CMK (cell line): Measurements from ENCODE around the gene FGD6.
"Not testable (repeated sequence)": the region's sequence is repeated elsewhere in the genome, so short reads cannot be mapped to it uniquely, and the experiment has no call there.

Experiments
- DNase-seq: peaks from one replicate; pipeline ENCODE4 v3.0.0-alpha.2; 2010; ENCODE audit warnings: low read depth

Gene FGD6

DNA sequence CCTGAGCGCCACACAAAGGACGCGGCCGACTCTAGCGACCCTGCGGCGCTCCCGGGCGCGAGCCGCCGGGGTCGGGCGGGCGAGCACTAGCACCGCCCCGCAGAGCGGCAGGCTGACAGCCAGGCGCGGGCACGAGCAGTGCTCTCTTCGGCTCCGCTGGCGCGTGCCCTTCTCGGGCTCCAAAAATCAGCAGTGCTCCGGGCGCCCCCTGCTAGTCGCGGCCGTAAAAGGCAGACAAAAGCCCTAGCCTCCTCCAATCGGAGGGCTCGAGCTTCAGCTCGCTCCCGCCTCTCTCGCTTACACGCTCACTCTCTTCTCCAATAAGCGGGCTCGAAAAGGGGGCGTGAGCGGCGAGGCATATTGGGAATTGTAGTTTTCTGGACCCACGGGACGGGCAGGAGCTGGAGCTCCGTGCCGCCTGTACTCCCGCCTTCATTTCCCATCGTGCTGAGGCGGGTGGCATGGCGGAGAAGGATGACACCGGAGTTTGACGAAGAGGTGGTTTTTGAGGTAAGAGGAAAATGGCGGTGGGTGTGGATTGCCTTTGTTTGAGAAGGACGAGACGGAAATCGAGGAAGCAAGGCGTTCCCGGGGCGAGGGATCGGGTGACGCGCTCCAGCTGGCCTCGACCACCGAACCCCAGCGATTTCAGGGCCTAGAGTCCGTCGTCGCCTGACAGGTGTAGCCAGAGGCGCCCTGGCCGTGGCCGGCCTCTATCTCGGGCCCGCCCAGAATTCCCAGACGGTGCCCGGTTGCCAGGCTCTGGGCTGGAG is at the start of gene FGD6, which contains the start of gene VEZT:
TSS of gene FGD6 (minus strand) at position 91 of the 773 bp plus-strand sequence. CDS start 227 bp downstream, outside the sequence.
TSS of gene VEZT (plus strand) at position 431 of the 773 bp plus-strand sequence. CDS start at position 475, 44 bp downstream.
- peak; percentile 86 for DNase-seq

DNA sequence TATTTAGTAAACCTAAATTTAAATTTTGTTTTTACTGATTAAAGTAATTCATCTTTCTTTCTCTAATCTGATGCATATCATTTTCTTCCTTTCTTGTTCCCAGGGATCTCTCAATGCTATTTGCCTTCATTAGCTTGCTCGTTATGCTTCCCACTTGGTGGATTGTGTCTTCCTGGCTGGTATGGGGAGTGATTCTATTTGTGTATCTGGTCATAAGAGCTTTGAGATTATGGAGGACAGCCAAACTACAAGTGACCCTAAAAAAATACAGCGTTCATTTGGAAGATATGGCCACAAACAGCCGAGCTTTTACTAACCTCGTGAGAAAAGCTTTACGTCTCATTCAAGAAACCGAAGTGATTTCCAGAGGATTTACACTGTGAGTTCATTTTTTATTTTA is 49.0 kb upstream of the FGD6 start:
- DNase-seq: no peak

DNA sequence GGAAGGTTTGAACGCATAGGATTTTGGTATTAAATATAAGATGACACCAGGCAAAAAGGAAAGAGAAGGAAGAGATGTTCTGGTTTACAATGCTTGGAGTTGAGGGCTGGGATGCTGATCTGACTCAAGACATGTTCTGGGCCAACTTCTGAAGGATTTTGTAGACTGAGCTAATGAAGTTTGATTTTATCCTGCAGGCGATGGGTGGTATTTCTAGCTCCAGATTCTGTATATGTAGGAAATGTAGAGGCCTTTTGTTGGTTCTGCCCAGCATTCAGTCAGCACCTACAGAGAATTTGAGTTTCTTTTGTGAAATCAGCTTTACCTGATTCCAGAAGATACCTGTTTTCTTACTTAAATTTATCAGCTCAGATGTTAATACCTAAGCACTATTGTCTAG is 48.5 kb upstream of the FGD6 start:
- no peak for DNase-seq

DNA sequence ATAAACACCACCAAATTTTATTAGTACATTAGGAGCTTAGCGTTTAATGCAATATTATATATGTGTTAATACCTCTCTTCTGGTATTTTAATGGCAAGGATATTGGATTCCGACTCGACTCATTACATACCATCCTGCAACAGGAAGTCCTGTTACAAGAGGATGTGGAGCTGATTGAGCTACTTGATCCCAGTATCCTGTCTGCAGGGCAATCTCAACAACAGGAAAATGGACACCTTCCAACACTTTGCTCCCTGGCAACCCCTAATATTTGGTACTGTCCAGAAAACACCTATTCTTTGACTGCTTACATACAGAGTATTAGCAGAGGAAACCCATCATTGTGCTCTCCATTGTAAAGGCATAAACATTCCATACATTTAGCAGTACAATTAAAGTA is 45.5 kb upstream of the FGD6 start:
- DNase-seq: no peak

DNA sequence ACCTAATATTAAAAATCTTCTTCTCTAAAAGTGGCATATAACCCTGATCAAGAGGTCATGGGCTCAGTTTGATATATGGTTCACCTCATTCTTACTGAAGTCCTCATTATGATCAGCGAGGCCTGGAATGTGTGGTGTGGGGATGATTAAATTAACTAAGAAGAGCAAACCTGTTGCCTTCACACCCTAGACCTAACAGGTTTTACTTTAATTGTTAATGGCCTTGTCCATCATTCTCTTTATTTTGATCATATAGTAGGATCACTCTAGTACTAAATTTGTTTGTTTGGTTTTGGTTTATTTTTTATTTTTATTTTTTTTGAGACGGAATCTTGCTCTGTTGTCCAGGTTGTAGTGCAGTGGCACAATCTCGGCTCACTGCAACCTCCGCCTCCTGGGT is 43.8 kb upstream of the FGD6 start:
- DNase-seq: no peak

DNA sequence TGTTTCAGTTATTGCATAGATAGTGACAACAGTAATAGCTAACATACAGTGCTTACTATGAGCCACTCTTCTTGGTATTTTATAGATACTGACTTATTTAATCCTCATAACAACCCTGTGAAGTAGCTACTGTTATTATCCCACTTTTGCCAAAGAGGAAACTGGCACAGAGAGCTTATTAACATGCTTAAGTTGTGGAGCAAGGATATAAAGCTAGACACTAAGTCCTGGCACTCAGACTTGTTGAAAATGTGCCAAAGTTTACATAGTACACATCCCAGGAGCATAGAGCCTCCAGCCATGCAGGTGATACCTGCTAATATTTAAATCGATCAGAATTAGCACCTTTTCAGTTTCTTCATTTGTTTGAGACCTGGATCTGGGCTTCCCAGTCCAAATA is 42.1 kb upstream of the FGD6 start:
- DNase-seq: no peak

DNA sequence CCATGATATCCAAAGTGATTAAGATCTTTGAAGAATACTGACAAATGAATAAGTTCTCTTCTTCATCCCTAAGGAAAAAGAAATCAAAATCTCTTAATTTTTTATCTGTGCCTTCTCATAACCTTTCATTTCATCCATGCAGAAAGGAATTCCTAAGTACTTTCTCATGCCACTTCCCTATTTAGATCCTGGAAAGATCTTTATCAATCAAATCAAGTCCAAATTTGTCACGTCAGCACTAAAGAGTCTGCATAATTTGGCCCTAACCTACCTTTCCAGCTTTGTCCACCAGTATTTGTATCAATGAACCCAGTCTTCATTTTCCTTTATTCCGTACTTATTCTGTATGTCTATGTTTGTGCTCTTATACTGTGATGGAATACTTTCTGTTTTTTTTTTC is 41.5 kb upstream of the FGD6 start:
- no peak for DNase-seq

DNA sequence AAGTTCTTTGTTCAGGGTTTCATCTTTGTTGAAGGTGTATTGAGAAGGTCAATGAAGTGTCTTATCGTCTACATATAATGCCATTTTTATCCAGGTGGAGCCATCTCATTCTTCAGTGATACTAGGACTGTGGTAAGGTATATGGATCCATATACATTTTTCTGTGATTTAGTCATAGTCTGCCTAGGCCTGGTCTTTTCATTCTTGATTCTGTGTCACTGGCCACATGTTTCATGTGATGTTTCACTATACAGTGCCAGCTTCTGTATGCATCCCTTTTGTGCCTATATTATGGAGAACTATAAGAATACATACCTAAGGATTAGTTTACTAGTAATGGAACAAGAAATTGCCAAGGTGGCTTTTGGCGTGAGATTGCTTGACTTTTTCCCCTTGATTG is 40.9 kb upstream of the FGD6 start:
- no peak for DNase-seq

DNA sequence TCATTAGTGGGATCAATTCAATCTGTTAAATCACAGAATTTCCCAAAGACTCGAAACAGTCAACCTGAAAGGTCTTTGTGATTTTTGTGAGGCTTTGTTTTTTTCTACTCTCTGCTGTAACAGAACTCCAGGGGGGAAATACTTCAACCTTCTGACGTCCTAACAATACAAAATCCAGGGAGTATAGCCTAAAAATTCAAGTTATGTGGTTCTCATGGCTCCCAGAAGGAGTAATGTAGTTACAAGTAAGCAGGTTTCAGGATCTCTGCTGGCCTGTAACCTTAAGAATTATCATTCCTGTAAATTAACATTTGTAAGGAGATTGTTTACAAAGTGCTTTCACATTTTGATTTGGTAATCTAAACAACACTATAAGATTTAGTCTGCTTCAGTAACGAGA is 40.3 kb upstream of the FGD6 start:
- DNase-seq: no peak

DNA sequence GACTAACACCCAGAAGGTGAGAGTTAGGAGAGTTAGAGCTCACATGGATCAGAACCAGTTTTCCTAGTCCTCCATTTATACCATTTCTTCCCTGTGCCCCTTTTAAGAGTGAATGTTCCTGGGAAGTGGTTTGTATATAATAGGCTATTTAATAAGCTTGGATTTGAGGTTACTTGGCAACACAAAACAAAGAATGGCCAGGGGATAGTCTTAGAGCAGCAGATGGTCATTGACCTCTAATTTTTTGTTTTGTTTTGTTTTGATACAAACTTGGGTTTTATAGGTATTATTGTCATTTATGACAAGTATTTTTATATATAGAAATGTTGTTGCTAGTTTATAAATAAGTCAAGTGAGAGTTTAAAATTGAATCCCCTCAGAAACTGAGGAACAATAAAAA is 36.1 kb upstream of the FGD6 start:
- DNase-seq: no peak

DNA sequence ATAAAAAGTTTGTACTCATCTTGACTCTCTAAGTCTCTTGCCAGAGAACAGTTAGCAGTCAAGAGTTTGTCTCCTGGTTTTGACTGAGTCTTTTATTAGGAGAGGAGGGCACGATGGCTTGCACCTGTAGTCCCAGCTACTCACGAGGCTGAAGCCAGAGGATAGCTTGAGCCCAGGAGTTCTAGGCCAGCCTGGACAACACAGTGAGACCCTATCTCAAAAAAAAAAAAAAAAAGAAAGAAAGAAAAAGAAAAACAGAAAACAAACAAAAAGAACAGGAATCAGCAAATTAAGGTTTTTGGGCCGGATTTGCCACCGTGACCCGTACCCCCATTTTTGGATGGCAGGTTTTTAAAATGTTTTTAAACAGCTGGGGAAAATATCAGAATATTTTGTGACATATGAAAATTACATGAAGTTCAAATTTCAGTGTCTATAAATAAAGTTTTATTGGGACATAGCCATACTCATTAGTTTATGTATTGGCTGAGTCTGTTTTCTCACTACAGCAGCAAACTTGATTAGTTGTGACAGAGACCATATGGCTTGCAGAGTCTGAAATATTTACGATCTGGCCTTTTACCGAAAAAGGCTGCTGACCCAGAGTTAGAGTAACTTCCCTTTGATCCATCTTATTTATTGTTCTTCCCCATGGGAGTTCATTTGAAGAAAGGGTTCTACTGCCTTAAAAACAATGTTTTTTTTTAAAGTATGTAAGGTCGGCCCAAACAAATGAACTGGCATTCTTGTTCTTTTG is 31.5 kb upstream of the FGD6 start:
- no peak for DNase-seq

DNA sequence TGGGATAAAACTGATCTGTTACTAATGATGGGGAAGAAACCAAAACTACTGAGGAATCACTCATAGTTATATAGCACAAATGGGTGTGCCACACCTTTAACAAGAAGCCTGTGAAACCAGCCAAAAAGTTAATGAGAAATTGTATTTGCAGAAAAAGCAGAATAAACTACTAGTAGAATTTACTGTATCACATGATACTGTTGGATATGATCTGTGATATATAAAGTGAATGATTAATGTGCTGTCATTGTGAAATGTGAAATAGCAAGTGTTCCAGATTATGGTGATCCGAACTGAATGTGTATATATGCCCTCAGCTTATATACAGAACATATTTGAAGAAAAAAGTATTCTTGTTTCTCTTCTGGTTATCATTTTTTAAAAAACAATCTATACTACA is 30.8 kb upstream of the FGD6 start:
- DNase-seq: no peak

DNA sequence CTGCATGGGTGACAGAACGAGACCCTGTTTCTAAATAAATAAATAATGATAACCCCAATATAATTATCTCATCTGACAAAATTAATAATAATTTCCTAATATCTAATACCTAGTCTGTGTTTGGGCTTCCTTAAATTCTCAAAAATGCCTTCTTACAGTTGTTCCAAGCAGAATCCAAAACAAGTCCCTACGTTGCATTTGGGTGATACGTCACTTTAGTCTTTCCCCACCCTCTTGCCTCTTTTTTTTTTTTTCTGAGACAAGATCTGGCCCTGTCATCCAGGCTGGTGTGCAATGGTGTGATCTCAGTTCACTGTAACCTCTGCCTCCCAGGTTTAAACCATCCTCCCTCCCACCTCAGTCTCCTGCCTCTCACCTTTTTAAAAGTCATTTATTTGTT is 27.1 kb upstream of the FGD6 start:
- DNase-seq: no peak

DNA sequence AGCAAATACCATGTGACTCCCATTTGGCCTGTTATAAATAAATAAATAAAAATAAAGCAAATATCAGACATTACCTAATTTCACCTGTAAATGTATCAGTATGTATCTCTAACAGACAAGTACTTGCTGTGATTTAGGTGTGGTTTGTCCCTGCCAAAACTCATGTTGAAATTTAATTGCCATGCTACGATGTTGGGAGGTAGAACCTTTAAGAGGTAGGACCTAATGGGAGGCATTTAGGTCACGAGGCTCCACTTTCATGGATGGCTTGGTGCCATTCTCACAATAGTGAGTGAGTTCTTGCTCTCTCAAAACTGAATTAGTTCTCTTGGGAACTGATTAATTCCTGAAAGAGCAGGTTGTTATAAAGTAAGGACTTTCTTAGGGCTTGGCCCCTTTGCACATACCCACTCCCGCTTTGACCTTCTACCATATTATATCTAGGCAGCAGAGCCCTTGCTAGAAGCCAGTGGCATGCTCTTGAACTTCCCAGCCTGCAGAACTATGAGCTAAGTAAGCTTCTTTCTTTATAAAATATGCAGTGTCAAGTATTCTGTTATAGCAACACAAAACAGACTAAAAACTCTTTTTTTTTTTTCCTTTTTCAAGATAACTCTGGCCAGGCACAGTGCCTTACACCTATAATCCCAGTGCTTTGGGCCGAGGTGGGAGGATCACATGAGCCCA is 26.4 kb upstream of the FGD6 start:
- DNase-seq: no peak

DNA sequence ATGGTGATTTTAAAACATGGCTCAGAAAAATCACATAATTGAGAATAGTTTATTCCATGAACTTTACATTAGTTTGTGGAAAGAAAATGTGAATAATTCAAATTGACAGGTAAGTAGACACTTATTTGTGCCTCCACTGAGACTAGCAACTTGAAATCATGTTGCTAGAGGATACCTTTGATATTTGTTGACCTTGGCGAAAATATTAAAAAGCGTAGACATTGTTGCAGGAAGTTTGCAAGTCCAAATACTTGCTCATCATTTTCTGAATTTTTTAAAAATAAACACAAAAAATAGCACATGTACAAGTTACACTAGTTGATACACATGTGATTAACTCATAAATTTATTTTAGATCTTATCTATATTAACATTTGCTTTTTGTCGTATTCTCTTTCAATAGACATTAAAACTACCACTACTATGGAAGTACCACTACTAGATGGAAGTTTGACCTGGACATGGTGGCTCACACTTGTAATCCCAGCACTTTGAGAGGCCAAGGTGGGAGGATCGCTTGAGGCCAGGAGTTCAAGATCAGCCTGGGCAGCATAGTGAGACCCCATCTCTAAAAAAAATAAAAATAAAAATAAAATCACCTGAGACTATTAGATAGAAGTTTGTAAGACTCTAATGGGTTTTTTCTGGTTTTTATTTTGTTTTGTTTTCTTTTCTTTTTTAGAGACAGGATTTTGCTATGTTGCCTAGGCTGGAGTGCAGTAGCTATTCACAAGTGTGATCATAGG is 24.7 kb upstream of the FGD6 start:
- DNase-seq: no peak

DNA sequence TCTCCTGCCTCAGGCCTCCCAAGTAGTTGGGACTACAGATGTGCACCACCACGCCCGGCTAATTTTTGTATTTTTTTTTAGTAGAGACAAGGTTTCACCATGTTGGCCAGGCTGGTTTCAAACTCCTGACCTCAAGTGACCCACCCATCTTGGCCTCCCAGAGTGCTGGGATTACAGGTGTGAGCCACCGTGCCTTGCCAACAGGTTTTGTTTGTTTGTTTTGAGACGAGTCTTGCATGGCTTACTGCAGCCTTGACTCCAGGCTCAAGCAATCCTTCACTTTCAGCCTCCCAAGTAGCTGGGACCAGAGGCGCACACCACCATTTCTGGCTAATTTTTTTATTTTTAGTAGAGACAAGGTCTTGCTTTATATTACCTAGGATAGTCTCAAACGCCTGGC is 23.9 kb upstream of the FGD6 start:
- not testable (repeated sequence) for DNase-seq

DNA sequence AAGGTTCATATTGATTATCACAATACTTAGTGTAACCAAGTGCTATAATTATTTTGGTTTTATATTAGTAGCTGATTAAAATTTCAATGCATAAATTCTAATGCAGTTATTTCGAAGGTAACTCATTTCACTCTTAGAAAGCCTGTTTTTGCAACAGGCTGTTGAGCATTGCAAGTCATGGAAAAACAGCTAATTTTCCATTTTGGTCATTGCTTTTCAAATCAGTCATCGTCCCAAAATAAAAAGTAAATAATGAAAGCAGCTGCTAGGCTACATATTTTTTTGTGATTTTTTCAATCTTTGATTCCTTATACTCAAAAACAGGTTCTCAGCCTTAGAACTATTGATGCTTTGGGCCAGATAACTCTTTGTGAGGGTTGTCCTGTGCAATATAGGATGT is 23.3 kb upstream of the FGD6 start:
- no peak for DNase-seq

DNA sequence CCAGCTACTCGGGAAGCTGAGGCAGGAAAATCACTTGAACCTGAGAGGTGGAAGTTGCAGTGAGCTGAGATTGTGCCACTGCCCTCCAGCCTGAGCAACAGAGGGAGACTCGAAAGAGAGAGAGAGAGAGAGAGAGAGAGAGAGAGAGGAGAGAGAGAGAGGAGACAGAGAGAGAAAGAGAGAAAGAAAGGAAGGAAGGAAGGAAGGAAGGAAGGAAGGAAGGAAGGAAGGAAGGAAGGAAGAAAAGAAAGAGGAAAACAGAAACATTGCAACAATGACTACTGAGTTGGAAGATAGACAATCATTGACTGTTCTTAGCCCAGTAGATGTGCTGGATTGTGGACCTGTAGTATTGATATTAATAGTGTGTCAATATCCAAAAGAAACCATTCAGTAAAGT is 22.6 kb upstream of the FGD6 start:
- DNase-seq: not testable (repeated sequence)

DNA sequence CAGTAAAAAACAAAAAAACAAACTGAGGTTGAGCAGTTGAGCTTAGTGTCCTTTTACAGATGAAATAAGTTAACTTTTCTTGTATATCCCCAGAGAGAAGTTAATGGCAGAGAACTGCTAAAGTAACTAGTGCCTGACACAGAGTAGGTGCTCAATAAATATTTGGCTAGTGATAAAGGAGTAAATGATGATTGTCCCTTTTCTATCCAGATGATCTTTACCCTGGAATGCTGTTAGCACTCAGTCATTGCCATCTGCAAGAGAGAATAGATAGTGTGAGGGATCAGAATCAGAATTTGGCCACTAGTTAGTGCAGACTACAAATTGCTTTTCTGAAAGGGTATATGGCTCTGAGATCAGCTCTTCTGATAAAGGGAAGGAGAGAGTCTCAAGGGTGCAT is 21.9 kb upstream of the FGD6 start:
- no peak for DNase-seq

DNA sequence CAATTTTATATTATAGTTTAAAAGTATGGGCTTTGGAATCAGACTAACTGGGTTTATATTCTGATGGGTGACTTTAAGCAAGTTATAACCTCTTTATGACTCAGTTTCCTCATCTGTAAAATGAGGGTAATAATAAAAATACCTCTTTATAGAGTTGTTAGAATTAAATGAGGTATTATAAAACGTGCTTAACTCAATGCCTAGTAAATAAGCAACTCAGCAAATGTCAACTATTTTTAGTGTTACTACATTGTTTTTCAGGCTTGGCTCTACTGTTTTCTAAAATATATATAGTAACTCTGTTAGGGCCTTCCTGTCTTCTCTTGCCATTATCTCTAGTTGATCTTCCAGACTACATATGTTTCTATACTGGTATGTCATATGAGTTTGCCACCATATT is 20.9 kb upstream of the FGD6 start:
- DNase-seq: no peak

DNA sequence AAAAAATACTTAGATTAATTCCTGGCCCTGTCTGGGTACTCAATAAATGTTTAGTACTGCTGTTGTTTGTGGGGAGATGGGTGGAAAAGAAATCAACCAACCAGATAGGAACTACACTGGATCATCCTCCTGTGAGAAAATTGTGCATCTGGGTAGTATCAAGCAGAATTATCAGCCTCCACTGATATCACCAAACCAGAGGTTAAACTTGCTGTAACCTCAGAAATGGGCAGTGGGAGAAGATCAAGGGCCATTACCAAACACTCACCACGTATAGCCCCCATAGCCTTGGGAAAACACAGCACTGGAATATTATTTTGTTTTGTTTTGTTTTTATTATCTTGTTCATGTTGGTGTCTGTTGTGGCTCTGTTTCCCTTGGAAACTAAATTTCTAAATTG is 20.0 kb upstream of the FGD6 start:
- no peak for DNase-seq

DNA sequence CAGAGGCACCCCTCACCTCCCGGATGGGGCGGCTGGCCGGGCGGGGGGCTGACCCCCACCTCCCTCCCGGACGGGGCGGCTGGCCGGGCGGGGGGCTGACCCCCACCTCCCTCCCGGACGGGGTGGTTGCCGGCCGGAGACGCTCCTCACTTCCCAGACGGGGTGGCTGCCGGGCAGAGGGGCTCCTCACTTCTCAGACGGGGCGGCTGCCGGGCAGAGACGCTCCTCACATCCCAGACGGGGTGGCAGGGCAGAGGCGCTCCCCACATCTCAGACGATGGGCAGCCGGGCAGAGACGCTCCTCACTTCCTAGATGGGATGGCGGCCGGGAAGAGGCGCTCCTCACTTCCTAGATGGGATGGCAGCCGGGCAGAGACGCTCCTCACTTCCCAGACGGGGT is 18.4 kb upstream of the FGD6 start:
- not testable (repeated sequence) for DNase-seq
